Endothelial cell of umbilical vein (primary cell): ENCODE measurements around the gene STT3B. TPM values are rescaled to one million over a fixed set of nuclear protein-coding genes. Genes with fewer than 3 reads are reported as not detected.

ENCODE experiments used
- BruUV-seq: library from RNA; stranded (reverse); fragments of 400-500 nt; replicated peaks from 2 replicates; lab custom pipeline; 2021; lab: Mats Ljungman, UMichigan
- CTCF ChIA-PET: fragments of 300-600, 350-600 bp; sonication (Branson Sonifier 250); formaldehyde crosslinking; loops from one replicate; lab custom pipeline; 2021; ENCODE audit warnings: antibody characterized with exemption, inconsistent platforms; lab: Charles Lee
- POLR2A ChIA-PET: fragments of 300-600, 350-600 bp; sonication (Branson Sonifier 250); formaldehyde crosslinking; loops from one replicate; lab custom pipeline; 2021; ENCODE audit warnings: antibody characterized with exemption, inconsistent platforms; lab: Charles Lee
- DNase-seq: peaks from one replicate; pipeline ENCODE4 v3.0.0-alpha.2; 2011; ENCODE audit warnings: low read depth, low spot score
- FAIRE-seq: peaks from 2 replicates; lab custom pipeline; 2011; peaks lifted over from hg19 to GRCh38; lab: Jason Lieb, UNC
- H2AFZ ChIP-seq: 2 replicates; pipeline ENCODE4 v1.6.0; 2012; ENCODE audit warnings: low read depth, low read length, control low read depth, inconsistent platforms
- H3K27ac ChIP-seq: 2 replicates; pipeline ENCODE4 v1.5.1; 2011; ENCODE audit warnings: low read depth, mild to moderate bottlenecking, control low read depth, low read length, moderate library complexity; ENCODE audit not compliant: insufficient read depth
- H3K27me3 ChIP-seq, 2 experiments: 2 replicates each; pipeline versions ENCODE4 v1.6.0 to v1.6.1; 2011; ENCODE audit warnings: low read length in 2 of 2, mixed read lengths in 1 of 2; ENCODE audit not compliant: control insufficient read depth in 2 of 2, insufficient read depth in 2 of 2
- H3K36me3 ChIP-seq, 2 experiments: 2 replicates in 1 of 2; 3 replicates in 1 of 2; pipeline ENCODE4 v1.5.1; 2011; ENCODE audit warnings: low read length in 2 of 2, mild to moderate bottlenecking in 1 of 2, moderate library complexity in 1 of 2; ENCODE audit not compliant: control insufficient read depth in 2 of 2, insufficient read depth in 2 of 2; ENCODE audit errors: extremely low read depth in 1 of 2
- H3K4me1 ChIP-seq: 3 replicates; pipeline ENCODE4 v1.5.1; 2011; ENCODE audit warnings: mild to moderate bottlenecking, low read length; ENCODE audit not compliant: control insufficient read depth, insufficient read depth; ENCODE audit errors: extremely low read depth
- H3K4me2 ChIP-seq: 2 replicates; pipeline ENCODE4 v1.6.1; 2011; ENCODE audit warnings: low read length, control low read depth, mixed read lengths; ENCODE audit not compliant: insufficient read depth
- H3K4me3 ChIP-seq, 3 experiments: fragments of 200-600 bp in 1 of 3; sonication (generic), shearing (Covaris generic) in 1 of 3; replicated peaks in 1 of 3; 2 replicates each; pipeline ENCODE4 v1.5.1; 2011 to 2016; ENCODE audit warnings: control low read depth in 3 of 3, low read length in 3 of 3, mild to moderate bottlenecking in 2 of 3, inconsistent platforms in 1 of 3, low read depth in 1 of 3, moderate library complexity in 1 of 3; ENCODE audit not compliant: insufficient read depth in 1 of 3
- H3K79me2 ChIP-seq: 2 replicates; pipeline ENCODE4 v1.6.0; 2012; ENCODE audit warnings: low read length, inconsistent platforms; ENCODE audit not compliant: control insufficient read depth, insufficient read depth
- H3K9ac ChIP-seq: replicated peaks from 2 replicates; pipeline ENCODE3; 2011; ENCODE audit warnings: low read length, control low read depth; ENCODE audit not compliant: insufficient read depth; ENCODE audit errors: extremely low read depth
- H3K9me1 ChIP-seq: replicated peaks from 3 replicates; pipeline ENCODE4 v1.6.0; 2011; ENCODE audit warnings: mild to moderate bottlenecking, low read length; ENCODE audit not compliant: control insufficient read depth, insufficient read depth; ENCODE audit errors: extremely low read depth
- H3K9me3 ChIP-seq: replicated peaks from 2 replicates; pipeline ENCODE4 v1.5.1; 2012; ENCODE audit warnings: low read length, inconsistent platforms; ENCODE audit not compliant: control insufficient read depth, insufficient read depth
- H4K20me1 ChIP-seq: replicated peaks from 2 replicates; pipeline ENCODE3; 2011; ENCODE audit warnings: mild to moderate bottlenecking, low read length; ENCODE audit not compliant: control insufficient read depth, insufficient read depth; ENCODE audit errors: extremely low read depth
- CTCF ChIP-seq, 2 donors: IDR thresholded peaks; 1 replicate in 1 of 2; 2 replicates in 1 of 2; pipeline ENCODE4 v1.5.1; 2011; ENCODE audit warnings: low read length in 2 of 2, mild to moderate bottlenecking in 2 of 2, moderate library complexity in 2 of 2, control low read depth in 1 of 2, inconsistent platforms in 1 of 2, low read depth in 1 of 2; ENCODE audit not compliant: insufficient read depth in 1 of 2; ENCODE audit errors: extremely low read depth in 1 of 2
- EZH2 ChIP-seq: IDR thresholded peaks from 2 replicates; pipeline ENCODE4 v1.6.1; 2012; ENCODE audit warnings: borderline replicate concordance, low read depth, mild to moderate bottlenecking, moderate library complexity, low read length, inconsistent platforms; ENCODE audit not compliant: severe bottlenecking
- FOS ChIP-seq: IDR thresholded peaks from 2 replicates; pipeline ENCODE4 v1.6.1; 2011; ENCODE audit warnings: mild to moderate bottlenecking, low read length, moderate library complexity, borderline replicate concordance; ENCODE audit not compliant: insufficient read depth
- GATA2 ChIP-seq: IDR thresholded peaks from 2 replicates; pipeline ENCODE4 v1.7.0; 2011; ENCODE audit warnings: low read depth, mild to moderate bottlenecking, moderate library complexity, mixed read lengths, low read length; ENCODE audit not compliant: insufficient read length, insufficient read depth
- JUN ChIP-seq: IDR thresholded peaks from 2 replicates; pipeline ENCODE4 v1.6.1; 2011; ENCODE audit warnings: borderline replicate concordance, low read depth; ENCODE audit not compliant: insufficient read length, insufficient read depth
- MAX ChIP-seq: IDR thresholded peaks from 2 replicates; pipeline ENCODE4 v1.6.1; 2011; ENCODE audit not compliant: insufficient read depth, insufficient read length
- MYC ChIP-seq: IDR thresholded peaks from one replicate; pipeline ENCODE4 v1.6.1; 2011; ENCODE audit warnings: mild to moderate bottlenecking, low read depth, low read length
- POLR2A ChIP-seq: IDR thresholded peaks from 2 replicates; pipeline ENCODE4 v1.6.1; 2012; ENCODE audit warnings: low read depth, mild to moderate bottlenecking, control low read depth, low read length
- POLR2AphosphoS5 ChIP-seq: IDR thresholded peaks from 2 replicates; pipeline ENCODE4 v1.6.1; 2012; ENCODE audit warnings: low read depth, mild to moderate bottlenecking, control low read depth, low read length, moderate library complexity; ENCODE audit not compliant: insufficient read depth
- dilution Hi-C: fragments of 300-500 bp; cut with MboI; formaldehyde crosslinking; loops from one replicate; pipeline ENCODE4 v1.15.0; 2019; ENCODE audit warnings: low sequenced_read_pairs; ENCODE audit not compliant: extremely low pct_ligation_motif_present
- intact Hi-C: fragments of 100-400 bp; cut with micrococcal nuclease; formaldehyde crosslinking; loops from one replicate; pipeline ENCODE4 v1.10.0; 2022
- polyA plus RNA-seq, 4 experiments: library from polyadenylated mRNA; depleted of rRNA in 3 of 4; stranded (reverse) in 3 of 4; unstranded in 1 of 4; fragments of >200 nt; gene quantifications; 2 replicates each; pipeline versions ENCODE4 v1.2.1 to v1.2.3, GENCODE V29; 2011 to 2012; ENCODE audit warnings: missing spikeins in 1 of 4
- total RNA-seq: library from RNA; stranded (reverse); gene quantifications from 2 replicates; pipeline ENCODE4 v1.2.3, GENCODE V29; 2021

The STT3B gene
- total and polyA plus RNA-seq, 2 donors (not counting 3 experiments of a cell fraction or from before 2014, with no cell fraction given): 56.4 to 113 TPM

DNA sequence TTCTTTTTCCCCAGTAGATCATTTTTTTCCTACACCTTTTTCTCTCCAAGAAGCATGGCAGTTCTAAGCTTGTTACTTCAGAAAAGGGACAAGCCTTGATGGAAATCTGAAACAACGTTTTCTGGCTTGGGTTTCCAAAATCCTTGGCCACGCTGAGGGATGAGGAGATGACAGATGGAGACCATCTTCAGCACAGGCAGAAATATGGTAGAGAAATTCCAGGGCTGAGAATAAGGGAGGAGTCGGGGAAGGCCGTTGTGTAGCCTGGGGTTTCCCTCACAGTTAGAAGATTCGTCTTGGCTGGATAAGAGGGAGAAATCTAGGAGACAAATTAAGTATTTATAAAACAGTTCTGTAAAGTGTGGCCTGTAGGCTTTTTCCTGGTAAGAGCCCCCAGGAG, 33.9 kb upstream of the STT3B start:
- ChIA-PET CTCF (no interaction called here), POLR2A (no interaction called here)
- H3K9me3 ChIP-seq: no peaks in the 10 kb centered on the region
- peaks cover 2 to 6% of the 10 kb centered on the region in 2 experiments for H3K27me3 ChIP-seq
- FAIRE-seq: no peak
- no peaks in the 10 kb centered on the region for H4K20me1 ChIP-seq
- intact Hi-C loops (no loop called here), dilution Hi-C loops (no loop called here)
- no peaks in the 10 kb centered on the region for H3K36me3 ChIP-seq
- no peaks in the 10 kb centered on the region for H3K9me1 ChIP-seq
- H3K4me1 ChIP-seq: no peaks in the 10 kb centered on the region
- H2AFZ ChIP-seq: no peak overlapping the region
- no peak overlapping the region for H3K4me2 ChIP-seq
- no peak overlapping the region for H3K9ac ChIP-seq
- H3K27ac ChIP-seq: no peak overlapping the region
- no peaks in the 10 kb centered on the region for H3K79me2 ChIP-seq
- DNase-seq: no peak
- no TSS peak for BruUV-seq
- TF ChIP-seq EZH2 (no peak), POLR2AphosphoS5 (no peak), MAX (no peak), FOS (no peak), GATA2 (no peak), CTCF (IDR thresholded peaks at IDR 0.05; ENCODE audit: extremely low read depth in 1 of 2, insufficient read depth in 1 of 2, low read depth in 1 of 2, low read length in 2 of 2) (no peak), MYC (no peak), POLR2A (no peak), JUN (no peak)
- H3K4me3 ChIP-seq: no peak overlapping the region
